Peyer's patch (tissue), 4 donors: ENCODE data around the gene EML1. TPM values are rescaled to one million over a fixed set of nuclear protein-coding genes. Genes with fewer than 3 reads are reported as not detected.
A peak's percentile ranks its signal among the peaks of the same experiment; 100 is the strongest.

ENCODE experiments used
- DNase-seq, 3 donors: peaks; one replicate each; pipeline ENCODE4 v3.0.0-alpha.2; 2017 to 2019
- H3K27ac ChIP-seq, 4 donors: fragments of 200-600 bp; sonication (generic); one replicate each; pipeline ENCODE4 v1.5.1; 2016 to 2019
- H3K27me3 ChIP-seq, 2 donors: fragments of 200-600 bp; sonication (generic); one replicate each; pipeline ENCODE4 v1.5.1; 2019
- H3K36me3 ChIP-seq, 3 donors: fragments of 200-600 bp; sonication (generic); one replicate each; pipeline ENCODE4 v1.5.1; 2016 to 2019
- H3K4me1 ChIP-seq, 4 donors: fragments of 200-600 bp; sonication (generic); one replicate each; pipeline ENCODE4 v1.5.1; 2016 to 2019
- H3K4me3 ChIP-seq, 4 donors: fragments of 200-600 bp; sonication (generic); 1 replicate in 3 of 4; 2 replicates in 1 of 4; pipeline ENCODE4 v1.5.1; 2016 to 2019; ENCODE audit warnings: mild to moderate bottlenecking in 1 of 4
- H3K9me3 ChIP-seq, 4 donors: fragments of 200-600 bp; sonication (generic); one replicate each; pipeline ENCODE4 v1.5.1; 2016 to 2019; ENCODE audit warnings: mild to moderate bottlenecking in 1 of 4
- POLR2A ChIP-seq, 2 donors: fragments of 450-650 bp; IDR thresholded peaks; one replicate each; pipeline ENCODE4 v1.5.1; 2017; ENCODE audit warnings: antibody characterized with exemption in 2 of 2, mild to moderate bottlenecking in 2 of 2, moderate library complexity in 2 of 2
- total RNA-seq, 4 donors: library from RNA; depleted of rRNA; stranded (reverse); fragments of >200 nt; gene quantifications; one replicate each; pipeline ENCODE4 v1.1.0, GENCODE V29; 2016
- TF ChIP-seq, protein P1 (sequence below), 6 experiments: fragments of 450-650 bp in 4 of 6; fragments of 200-600 bp in 2 of 6; sonication (generic) in 1 of 6; IDR thresholded peaks; one replicate each; pipeline ENCODE4 v1.5.1; 2017 to 2019; ENCODE audit warnings: antibody characterized with exemption in 6 of 6, mild to moderate bottlenecking in 3 of 6, moderate library complexity in 1 of 6

The EML1 gene
- total RNA-seq, 4 donors from 2014 or later, result 12.3 to 32.2 (median 18.9) TPM

GRCh38 chr14:99790978-99791376 lies 2.2 kb upstream of the EML1 start:
- Histone ChIP-seq H3K4me3 (no peak overlapping the region), H3K27ac (peak overlapping the region in 1 of 4 donors; percentile 84), H3K4me1 (peaks cover 0 to 19% (median 0%) of the 10 kb centered on the region in 4 donors), H3K27me3 (no peaks in the 10 kb centered on the region), H3K36me3 (no peaks in the 10 kb centered on the region), H3K9me3 (no peaks in the 10 kb centered on the region)
- TF ChIP-seq POLR2A (IDR thresholded peaks at IDR 0.05), result no peak
- TF ChIP-seq, protein P1, sequence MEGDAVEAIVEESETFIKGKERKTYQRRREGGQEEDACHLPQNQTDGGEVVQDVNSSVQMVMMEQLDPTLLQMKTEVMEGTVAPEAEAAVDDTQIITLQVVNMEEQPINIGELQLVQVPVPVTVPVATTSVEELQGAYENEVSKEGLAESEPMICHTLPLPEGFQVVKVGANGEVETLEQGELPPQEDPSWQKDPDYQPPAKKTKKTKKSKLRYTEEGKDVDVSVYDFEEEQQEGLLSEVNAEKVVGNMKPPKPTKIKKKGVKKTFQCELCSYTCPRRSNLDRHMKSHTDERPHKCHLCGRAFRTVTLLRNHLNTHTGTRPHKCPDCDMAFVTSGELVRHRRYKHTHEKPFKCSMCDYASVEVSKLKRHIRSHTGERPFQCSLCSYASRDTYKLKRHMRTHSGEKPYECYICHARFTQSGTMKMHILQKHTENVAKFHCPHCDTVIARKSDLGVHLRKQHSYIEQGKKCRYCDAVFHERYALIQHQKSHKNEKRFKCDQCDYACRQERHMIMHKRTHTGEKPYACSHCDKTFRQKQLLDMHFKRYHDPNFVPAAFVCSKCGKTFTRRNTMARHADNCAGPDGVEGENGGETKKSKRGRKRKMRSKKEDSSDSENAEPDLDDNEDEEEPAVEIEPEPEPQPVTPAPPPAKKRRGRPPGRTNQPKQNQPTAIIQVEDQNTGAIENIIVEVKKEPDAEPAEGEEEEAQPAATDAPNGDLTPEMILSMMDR (IDR thresholded peaks at IDR 0.05), result no peak
- no peak for DNase-seq

GRCh38 chr14:99791476-99792209 lies 1.6 kb upstream of the EML1 start:
- Histone ChIP-seq H3K27me3 (no peaks in the 10 kb centered on the region), H3K27ac (peak overlapping the region in 2 of 4 donors; percentile 84 to 85), H3K4me1 (peaks cover 0 to 19% (median 0%) of the 10 kb centered on the region in 4 donors), H3K36me3 (no peaks in the 10 kb centered on the region), H3K4me3 (no peak overlapping the region), H3K9me3 (no peaks in the 10 kb centered on the region)
- no peak for TF ChIP-seq POLR2A (IDR thresholded peaks at IDR 0.05)
- TF ChIP-seq, protein P1 (IDR thresholded peaks at IDR 0.05), result no peak
- no peak for DNase-seq

GRCh38 chr14:99792210-99792535 lies 1.0 kb upstream of the EML1 start:
- no peaks in the 10 kb centered on the region for H3K27me3 ChIP-seq
- H3K27ac ChIP-seq, result peak overlapping the region; percentile 48 to 85 (median 75)
- TF ChIP-seq, protein P1 (IDR thresholded peaks at IDR 0.05), result no peak
- TF ChIP-seq POLR2A (IDR thresholded peaks at IDR 0.05), result no peak
- no peak for DNase-seq
- peaks cover 0 to 19% (median 0%) of the 10 kb centered on the region in 4 donors for H3K4me1 ChIP-seq
- H3K36me3 ChIP-seq, result no peaks in the 10 kb centered on the region
- no peaks in the 10 kb centered on the region for H3K9me3 ChIP-seq
- H3K4me3 ChIP-seq, result peak overlapping the region in 1 of 4 donors; percentile 49

- Histone ChIP-seq H3K4me1 (peaks cover 0 to 19% (median 0%) of the 10 kb centered on the region in 4 donors), H3K27me3 (no peaks in the 10 kb centered on the region), H3K4me3 (peak overlapping the region; percentile 20 to 71 (median 48)), H3K27ac (peak overlapping the region; percentile 48 to 85 (median 75)), H3K36me3 (no peaks in the 10 kb centered on the region), H3K9me3 (no peaks in the 10 kb centered on the region)
- no peak for TF ChIP-seq POLR2A (IDR thresholded peaks at IDR 0.05)
- DNase-seq, result no peak
Measured at GRCh38 chr14:99792551-99793212, 531 bp upstream of the EML1 start.

DNA sequence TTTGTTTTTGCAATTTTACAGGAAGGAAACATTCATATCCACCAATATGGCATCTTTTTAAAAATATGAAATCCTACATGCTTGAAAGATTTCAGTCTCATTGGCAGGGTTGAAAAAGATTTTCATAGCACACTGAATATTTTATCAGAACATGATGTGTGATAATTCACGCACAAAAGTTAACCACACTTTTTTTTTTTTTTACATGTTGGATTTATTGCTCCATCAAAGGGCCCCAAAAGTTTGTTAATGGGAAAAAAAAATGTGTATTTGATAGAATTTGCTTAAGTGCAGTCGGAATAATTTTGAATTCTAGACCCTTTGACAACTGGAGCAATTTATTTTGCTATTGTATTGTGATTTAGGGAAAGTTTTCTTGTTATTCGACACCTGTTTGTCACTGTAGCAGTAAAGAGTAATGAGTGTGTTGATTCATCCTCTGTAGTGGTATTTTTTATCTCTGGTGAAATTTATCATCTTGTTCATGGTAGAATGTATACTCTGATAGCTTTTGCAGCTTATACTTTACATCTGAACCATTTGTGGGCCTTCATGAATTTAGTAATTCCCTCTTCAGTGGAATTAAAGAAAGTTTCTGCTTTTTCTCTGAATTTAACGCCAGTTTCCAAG lies 1.1 kb downstream of the EML1 start:
- Histone ChIP-seq H3K9me3 (no peaks in the 10 kb centered on the region), H3K4me1 (peaks cover 0 to 19% (median 0%) of the 10 kb centered on the region in 4 donors), H3K4me3 (peak overlapping the region in 2 of 4 donors; percentile 49 to 71), H3K36me3 (no peaks in the 10 kb centered on the region), H3K27me3 (no peaks in the 10 kb centered on the region), H3K27ac (peak overlapping the region in 1 of 4 donors; percentile 56)
- TF ChIP-seq POLR2A (IDR thresholded peaks at IDR 0.05), result no peak
- TF ChIP-seq, protein P1 (IDR thresholded peaks at IDR 0.05), result no peak
- DNase-seq, result no peak

DNA sequence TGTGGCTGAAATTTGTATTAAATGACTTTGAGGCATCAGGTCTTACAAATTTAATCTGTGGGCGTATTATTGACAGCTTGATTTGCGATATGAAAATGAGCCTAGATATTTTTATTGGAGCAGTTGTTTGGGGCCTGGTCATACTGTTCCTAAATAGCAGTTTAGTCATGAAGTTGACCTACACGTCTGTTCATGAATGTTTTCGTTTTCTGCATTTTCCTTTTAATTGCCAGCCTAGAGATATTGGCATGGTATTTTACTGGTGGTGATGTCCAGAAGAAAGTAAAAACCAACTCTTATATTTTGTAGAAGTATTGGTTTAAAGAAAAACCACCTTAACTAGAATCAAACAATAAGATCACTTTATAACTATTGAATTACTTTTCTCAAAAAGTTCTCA lies 1.8 kb downstream of the EML1 start:
- Histone ChIP-seq H3K27me3 (no peaks in the 10 kb centered on the region), H3K4me3 (no peak overlapping the region), H3K9me3 (no peaks in the 10 kb centered on the region), H3K36me3 (no peaks in the 10 kb centered on the region), H3K4me1 (peaks cover 0 to 19% (median 0%) of the 10 kb centered on the region in 4 donors), H3K27ac (no peak overlapping the region)
- TF ChIP-seq, protein P1 (IDR thresholded peaks at IDR 0.05), result no peak
- TF ChIP-seq POLR2A (IDR thresholded peaks at IDR 0.05), result no peak
- no peak for DNase-seq
